Uterus (tissue), 4 donors: ENCODE data around the gene DTYMK. TPM values are rescaled to one million over a fixed set of nuclear protein-coding genes. Genes with fewer than 3 reads are reported as not detected.

Experiments
- DNase-seq, 2 donors: peaks; one replicate each; pipeline ENCODE4 v3.0.0-alpha.2; 2019 to 2020
- H3K27ac ChIP-seq, 2 donors: fragments of 200-600 bp; sonication (generic); 1 replicate in 1 of 2; 2 replicates in 1 of 2; pipeline ENCODE4 v1.5.1; 2016 to 2018
- H3K27me3 ChIP-seq, 2 donors: fragments of 200-600 bp; sonication (generic); one replicate each; pipeline ENCODE4 v1.5.1; 2018 to 2019; ENCODE audit warnings: control low read depth in 1 of 2
- H3K36me3 ChIP-seq, 2 donors: fragments of 200-600 bp; sonication (generic); one replicate each; pipeline ENCODE4 v1.5.1; 2019; ENCODE audit warnings: control low read depth in 1 of 2
- H3K4me1 ChIP-seq, 2 donors: fragments of 200-600 bp; sonication (generic); one replicate each; pipeline ENCODE4 v1.5.1; 2018 to 2019; ENCODE audit warnings: control low read depth in 1 of 2
- H3K4me3 ChIP-seq, 2 donors: fragments of 200-600 bp; sonication (generic); 1 replicate in 1 of 2; 2 replicates in 1 of 2; pipeline ENCODE4 v1.5.1; 2018 to 2019; ENCODE audit warnings: mild to moderate bottlenecking in 1 of 2
- H3K9me3 ChIP-seq, 2 donors: fragments of 200-600 bp; sonication (generic); one replicate each; pipeline ENCODE4 v1.5.1; 2019; ENCODE audit warnings: control low read depth in 1 of 2
- POLR2A ChIP-seq, 2 donors: fragments of 450-650 bp; IDR thresholded peaks; one replicate each; pipeline ENCODE4 v1.6.1; 2016; ENCODE audit warnings: antibody characterized with exemption in 2 of 2, mild to moderate bottlenecking in 1 of 2, moderate library complexity in 1 of 2
- intact Hi-C: fragments of 100-400 bp; cut with DNase I; formaldehyde crosslinking; loops from one replicate; pipeline ENCODE4 v1.15.1; 2023; ENCODE audit warnings: low total_unique reads
- total RNA-seq, 4 donors: library from RNA; depleted of rRNA in 3 of 4; stranded (reverse); fragments of >200 nt in 3 of 4; gene quantifications; one replicate each; pipeline versions ENCODE4 v1.1.0 to v1.2.4, GENCODE V29; 2014 to 2023
- TF ChIP-seq, protein P1 (sequence below), 4 experiments: fragments of 200-600 bp in 2 of 4; fragments of 450-650 bp in 2 of 4; sonication (generic) in 2 of 4; IDR thresholded peaks; one replicate each; pipeline ENCODE4 v1.5.1; 2016 to 2019; ENCODE audit warnings: antibody characterized with exemption in 4 of 4, mild to moderate bottlenecking in 2 of 4, moderate library complexity in 1 of 4
- donor health status: DM: yes; HTN: yes; CAD: no.

DTYMK gene
- total RNA-seq, 4 donors from 2014 or later: 0.59 to 17.8 (median 8.4) TPM

DNA sequence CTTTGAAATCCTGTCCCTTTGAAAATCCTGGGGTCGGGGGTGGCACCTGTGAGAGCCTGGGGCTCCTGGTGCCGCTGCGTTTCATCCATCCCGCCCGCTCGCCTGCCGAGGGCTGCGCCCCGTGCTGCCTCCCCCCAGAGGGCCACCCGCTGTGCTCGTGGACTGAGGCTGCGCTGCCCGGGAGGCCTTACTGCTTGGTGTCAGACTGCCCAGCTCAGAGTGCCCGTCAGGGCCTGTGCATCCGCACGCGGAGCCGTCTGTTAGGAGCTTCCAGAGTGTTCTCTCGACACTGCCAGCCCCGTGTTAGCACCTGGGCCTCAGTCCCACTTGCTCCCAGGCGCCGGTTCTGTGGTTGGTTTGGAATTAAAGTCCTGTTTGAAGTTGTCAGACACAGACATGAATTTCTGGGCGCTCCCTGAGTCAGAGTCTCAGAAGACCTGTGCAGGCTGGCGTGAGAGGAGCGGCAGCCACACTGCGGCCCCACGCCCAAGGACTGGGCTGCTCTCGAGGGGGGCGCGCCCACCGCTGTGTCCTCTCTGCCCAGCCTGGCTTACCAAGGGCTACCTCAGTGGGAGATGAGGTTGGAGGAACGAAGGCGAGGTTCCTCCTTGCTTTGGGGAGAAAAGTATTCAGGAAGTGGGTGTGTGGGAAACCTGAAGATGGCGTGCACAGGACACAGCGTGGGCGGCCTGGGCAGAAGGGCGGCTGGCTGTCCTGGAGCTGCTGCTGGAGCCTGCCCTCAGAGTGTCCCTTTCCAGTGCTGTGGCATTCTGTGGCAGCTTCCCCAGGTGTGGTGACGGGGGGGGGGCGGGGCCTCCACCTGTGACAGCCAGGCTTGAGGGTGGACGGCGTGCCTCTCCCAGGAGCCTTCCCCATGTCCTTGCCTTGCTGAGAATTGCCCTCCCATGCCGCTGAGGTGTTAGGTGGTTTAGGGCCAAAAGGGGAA is 14.1 kb downstream of the DTYMK start:
- H3K36me3 ChIP-seq: no peaks in the 10 kb centered on the region
- H3K27me3 ChIP-seq: no peaks in the 10 kb centered on the region
- no peak for DNase-seq
- intact Hi-C loops: no loop called here
- no peaks in the 10 kb centered on the region for H3K9me3 ChIP-seq
- H3K4me1 ChIP-seq: no peaks in the 10 kb centered on the region
- no peak overlapping the region for H3K4me3 ChIP-seq
- TF ChIP-seq POLR2A (IDR thresholded peaks at IDR 0.05): no peak
- TF ChIP-seq, protein P1, sequence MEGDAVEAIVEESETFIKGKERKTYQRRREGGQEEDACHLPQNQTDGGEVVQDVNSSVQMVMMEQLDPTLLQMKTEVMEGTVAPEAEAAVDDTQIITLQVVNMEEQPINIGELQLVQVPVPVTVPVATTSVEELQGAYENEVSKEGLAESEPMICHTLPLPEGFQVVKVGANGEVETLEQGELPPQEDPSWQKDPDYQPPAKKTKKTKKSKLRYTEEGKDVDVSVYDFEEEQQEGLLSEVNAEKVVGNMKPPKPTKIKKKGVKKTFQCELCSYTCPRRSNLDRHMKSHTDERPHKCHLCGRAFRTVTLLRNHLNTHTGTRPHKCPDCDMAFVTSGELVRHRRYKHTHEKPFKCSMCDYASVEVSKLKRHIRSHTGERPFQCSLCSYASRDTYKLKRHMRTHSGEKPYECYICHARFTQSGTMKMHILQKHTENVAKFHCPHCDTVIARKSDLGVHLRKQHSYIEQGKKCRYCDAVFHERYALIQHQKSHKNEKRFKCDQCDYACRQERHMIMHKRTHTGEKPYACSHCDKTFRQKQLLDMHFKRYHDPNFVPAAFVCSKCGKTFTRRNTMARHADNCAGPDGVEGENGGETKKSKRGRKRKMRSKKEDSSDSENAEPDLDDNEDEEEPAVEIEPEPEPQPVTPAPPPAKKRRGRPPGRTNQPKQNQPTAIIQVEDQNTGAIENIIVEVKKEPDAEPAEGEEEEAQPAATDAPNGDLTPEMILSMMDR (IDR thresholded peaks at IDR 0.05): no peak
- no peak overlapping the region for H3K27ac ChIP-seq

DNA sequence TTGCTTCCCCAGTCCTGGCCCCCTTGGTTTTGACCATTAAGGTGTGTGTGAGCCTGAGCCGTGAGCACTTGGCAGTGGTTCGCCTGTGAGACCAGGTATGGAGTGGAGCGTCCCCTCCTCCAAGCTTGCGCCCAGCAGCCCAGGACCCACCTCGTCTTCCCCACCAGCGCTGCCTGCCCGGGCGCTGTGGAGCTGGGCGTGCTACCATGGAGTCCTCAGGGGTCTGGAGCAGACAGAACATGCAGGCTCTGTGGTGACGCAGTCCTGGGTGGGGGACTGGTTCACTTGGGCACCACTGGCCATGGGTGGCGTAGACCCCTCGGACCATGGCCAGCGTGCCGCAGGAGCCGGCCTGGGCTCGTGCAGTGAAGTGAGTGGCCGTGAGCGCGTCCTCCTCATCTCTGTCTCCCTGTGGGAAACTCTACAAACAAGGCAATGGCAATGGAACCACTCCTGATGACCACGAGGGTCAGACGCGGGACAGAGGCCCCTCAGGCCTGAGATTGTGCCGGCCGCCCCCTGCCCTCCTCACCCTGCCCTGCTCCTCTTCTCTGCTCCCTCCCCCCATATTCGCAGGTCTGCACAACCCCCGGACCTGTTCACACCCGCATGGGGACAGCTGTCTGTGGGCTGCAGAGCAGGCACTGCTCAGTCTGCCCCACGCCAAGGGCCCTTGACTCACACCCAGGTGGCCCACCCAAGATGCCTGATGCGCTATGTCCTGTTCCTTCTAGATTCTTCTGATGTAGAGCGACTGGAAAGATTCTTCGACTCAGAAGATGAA is 15.0 kb downstream of the DTYMK start:
- TF ChIP-seq POLR2A (IDR thresholded peaks at IDR 0.05): no peak
- TF ChIP-seq, protein P1 (IDR thresholded peaks at IDR 0.05): no peak
- intact Hi-C loops: no loop called here
- no peak for DNase-seq
- H3K27ac ChIP-seq: no peak overlapping the region
- H3K4me1 ChIP-seq: no peaks in the 10 kb centered on the region
- no peaks in the 10 kb centered on the region for H3K9me3 ChIP-seq
- no peak overlapping the region for H3K4me3 ChIP-seq
- no peaks in the 10 kb centered on the region for H3K27me3 ChIP-seq
- H3K36me3 ChIP-seq: no peaks in the 10 kb centered on the region

DNA sequence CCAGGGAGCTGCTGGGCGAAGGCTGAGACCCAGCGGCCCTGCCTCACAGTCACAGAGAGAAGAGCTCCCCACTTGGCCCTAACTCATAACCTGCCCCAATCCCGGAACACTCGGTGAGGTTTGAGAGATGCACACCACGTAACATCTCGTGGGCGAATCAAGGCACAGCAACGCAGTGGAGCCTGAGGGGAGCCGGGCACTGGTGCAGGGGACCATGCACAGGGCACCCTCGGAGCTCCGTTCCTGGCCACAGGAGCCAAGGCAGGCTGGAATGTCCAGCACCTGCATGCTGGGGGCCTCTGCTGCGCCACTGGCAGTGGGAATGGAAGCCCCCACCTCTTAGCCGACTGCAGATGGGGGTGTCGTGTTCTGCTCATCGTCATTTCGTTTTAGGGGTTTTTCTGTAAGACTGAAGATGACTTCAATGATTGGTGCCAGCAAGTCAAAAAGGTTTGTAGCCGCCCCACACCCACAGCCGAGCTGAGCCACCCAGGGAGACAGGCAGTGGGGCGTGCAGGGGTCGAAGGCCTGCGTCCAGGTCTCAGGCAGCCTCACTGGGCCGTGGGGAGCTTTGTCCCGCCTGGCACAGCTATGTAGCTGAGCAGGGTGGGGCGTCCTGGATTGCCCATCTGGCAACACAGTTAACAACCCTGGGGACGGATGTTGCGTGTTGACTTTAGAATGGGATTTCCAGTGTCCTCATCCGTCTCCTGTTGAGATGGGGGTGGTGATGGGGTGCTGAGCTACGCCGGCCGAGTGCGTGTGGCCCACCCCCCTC is 16.1 kb downstream of the DTYMK start:
- no peak for DNase-seq
- intact Hi-C loops: no loop called here
- Histone ChIP-seq H3K36me3 (no peaks in the 10 kb centered on the region), H3K27ac (no peak overlapping the region), H3K27me3 (no peaks in the 10 kb centered on the region), H3K4me3 (no peak overlapping the region), H3K9me3 (no peaks in the 10 kb centered on the region), H3K4me1 (no peaks in the 10 kb centered on the region)
- TF ChIP-seq, protein P1 (IDR thresholded peaks at IDR 0.05): no peak
- no peak for TF ChIP-seq POLR2A (IDR thresholded peaks at IDR 0.05)

DNA sequence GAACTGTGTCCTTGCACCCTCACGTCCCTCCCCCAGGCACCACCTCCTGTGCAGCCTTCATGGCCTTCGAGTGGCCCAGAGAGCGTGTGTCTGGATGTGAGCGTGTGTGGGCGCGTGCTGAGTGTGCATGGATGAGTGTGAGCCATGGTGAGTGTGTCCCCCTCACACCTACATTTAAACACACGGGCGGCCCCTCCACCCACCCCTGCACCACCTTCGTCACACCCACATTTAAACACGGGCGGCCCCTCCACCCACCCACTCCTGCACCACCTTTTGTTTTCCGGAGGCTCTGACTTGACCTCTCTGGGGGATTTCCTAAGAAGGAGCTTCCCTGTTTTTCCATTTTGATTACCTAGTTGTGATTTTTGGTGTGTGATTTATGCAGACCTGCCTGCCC is 17.8 kb downstream of the DTYMK start:
- H3K4me1 ChIP-seq: no peaks in the 10 kb centered on the region
- intact Hi-C loops: no loop called here
- no peaks in the 10 kb centered on the region for H3K36me3 ChIP-seq

More for the DNA sequence above, 17.8 kb downstream of the DTYMK start:
- Histone ChIP-seq H3K4me3 (no peak overlapping the region), H3K9me3 (no peaks in the 10 kb centered on the region), H3K27ac (no peak overlapping the region), H3K27me3 (no peaks in the 10 kb centered on the region)
- TF ChIP-seq, protein P1 (IDR thresholded peaks at IDR 0.05): no peak
- no peak for TF ChIP-seq POLR2A (IDR thresholded peaks at IDR 0.05)
- DNase-seq: no peak
